Spleen (tissue), 11 donors: ENCODE measurements around the gene TMEM63C. TPM values are rescaled to one million over a fixed set of nuclear protein-coding genes. Genes with fewer than 3 reads are reported as not detected.

Source experiments
- DNase-seq: peaks from one replicate; pipeline ENCODE4 v3.0.0-alpha.2; 2020
- H3K27ac ChIP-seq, 8 donors: fragments of 200-600 bp; sonication (generic) in 7 of 8; 1 replicate in 4 of 8; 2 replicates in 4 of 8; pipeline versions ENCODE4 v1.5.0 to v1.8.0; 2016 to 2021; ENCODE audit warnings: inconsistent platforms in 4 of 8, mild to moderate bottlenecking in 4 of 8, moderate library complexity in 1 of 8
- H3K27me3 ChIP-seq, 7 donors: fragments of 200-600 bp; sonication (generic) in 6 of 7; replicated peaks in 1 of 7; 1 replicate in 4 of 7; 2 replicates in 3 of 7; pipeline versions ENCODE4 v1.5.0 to v1.8.0; 2016 to 2021; ENCODE audit warnings: inconsistent platforms in 3 of 7, mild to moderate bottlenecking in 1 of 7
- H3K36me3 ChIP-seq, 6 donors: fragments of 200-600 bp; sonication (generic) in 5 of 6; 1 replicate in 4 of 6; 2 replicates in 2 of 6; pipeline versions ENCODE4 v1.5.0 to v1.8.0; 2016 to 2021; ENCODE audit warnings: inconsistent platforms in 2 of 6
- H3K4me1 ChIP-seq, 6 donors: fragments of 200-600 bp; sonication (generic) in 5 of 6; 1 replicate in 3 of 6; 2 replicates in 3 of 6; pipeline versions ENCODE4 v1.5.0 to v1.8.0; 2016 to 2021; ENCODE audit warnings: inconsistent platforms in 3 of 6
- H3K4me3 ChIP-seq, 8 donors: fragments of 200-600 bp; sonication (generic) in 7 of 8; 1 replicate in 4 of 8; 2 replicates in 4 of 8; pipeline versions ENCODE4 v1.5.0 to v1.8.0; 2016 to 2021; ENCODE audit warnings: inconsistent platforms in 4 of 8, mild to moderate bottlenecking in 4 of 8, moderate library complexity in 2 of 8
- H3K9me3 ChIP-seq, 8 donors: fragments of 200-600 bp; sonication (generic) in 7 of 8; 1 replicate in 4 of 8; 2 replicates in 4 of 8; pipeline versions ENCODE4 v1.5.0 to v1.8.0; 2016 to 2021; ENCODE audit warnings: inconsistent platforms in 4 of 8
- POLR2A ChIP-seq, 3 donors: fragments of 450-650 bp; IDR thresholded peaks; one replicate each; pipeline ENCODE4 v1.5.1; 2017; ENCODE audit warnings: antibody characterized with exemption in 3 of 3, mild to moderate bottlenecking in 1 of 3
- POLR2AphosphoS5 ChIP-seq, 3 donors: sonication (generic); formaldehyde crosslinking; IDR thresholded peaks; one replicate each; pipeline ENCODE4 v1.5.1; 2017; ENCODE audit warnings: antibody characterized with exemption in 3 of 3
- WGBS, 5 donors: extraction: QIAGEN DNeasy Blood & Tissue Kit in 3 of 5; methylation state at CpG; one replicate each; pipeline versions ENCODE4 v1.1.5 to v1.1.7; 2013 to 2018; 5-methylcytosine and 5-hydroxymethylcytosine counted together
- intact Hi-C: fragments of 100-400 bp; cut with DNase I; formaldehyde crosslinking; loops from one replicate; pipeline ENCODE4 v1.15.0; 2023; ENCODE audit warnings: low total_unique reads
- polyA plus RNA-seq, 3 donors: library from polyadenylated mRNA; stranded (reverse); fragments of 200-250 nt; gene quantifications; one replicate each; pipeline ENCODE4 v1.2.1, GENCODE V29; 2013
- total RNA-seq, 7 donors: library from RNA; depleted of rRNA in 3 of 7; stranded (reverse); fragments of >200 nt in 3 of 7; fragmentation: NEBNext Ultra II Directional in 4 of 7; extraction: Animal tissue kit (Norgen Biotek cat#: 25700) in 4 of 7; gene quantifications; one replicate each; pipeline versions ENCODE4 v1.1.0 to v1.2.1, GENCODE V29; 2016 to 2021
- TF ChIP-seq, protein P1 (sequence below), 11 experiments: fragments of 200-600 bp in 7 of 11; fragments of 450-650 bp in 4 of 11; sonication (generic) in 4 of 11; IDR thresholded peaks in 8 of 11; conservative IDR thresholded peaks in 3 of 11; 1 replicate in 7 of 11; 2 replicates in 4 of 11; pipeline versions ENCODE4 v1.4.0 to v1.8.0; 2016 to 2021; ENCODE audit warnings: antibody characterized with exemption in 11 of 11, inconsistent platforms in 4 of 11, mild to moderate bottlenecking in 1 of 11
- donor health status: healthy with polysubstance abuse.
- donor health status: DM: no; HTN: no; CAD: no; lungs with moderate emphysema.
- donor health status: DM: no; HTN: no; CAD: no.
- donor health status: Bipolar disorder and iron deficiency.
- donor health status: healthy.
- donor health status: DM: no; HTN: no; CAD: no.
- donor health status: DM: yes; HTN: yes; CAD: no.

TMEM63C gene
- total and polyA plus RNA-seq, 10 donors = 0.20 to 13.4 (median 7.1) TPM

DNA sequence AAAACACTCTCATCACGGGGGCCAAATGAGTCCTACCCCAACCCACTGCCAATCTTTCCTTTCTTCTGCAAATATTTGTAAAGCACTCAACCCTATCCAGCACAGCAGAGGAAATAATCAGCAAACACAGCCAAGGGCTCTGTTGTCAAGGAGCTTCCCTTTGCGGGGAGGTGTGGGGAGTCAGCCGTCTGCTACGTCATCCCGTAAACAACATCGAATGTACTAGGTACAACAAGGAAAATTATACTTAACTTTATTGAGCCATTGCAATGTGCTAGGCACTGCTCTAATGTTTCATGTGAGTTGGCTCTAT, 22.8 kb downstream of the TMEM63C start:
- TF ChIP-seq, protein P1, sequence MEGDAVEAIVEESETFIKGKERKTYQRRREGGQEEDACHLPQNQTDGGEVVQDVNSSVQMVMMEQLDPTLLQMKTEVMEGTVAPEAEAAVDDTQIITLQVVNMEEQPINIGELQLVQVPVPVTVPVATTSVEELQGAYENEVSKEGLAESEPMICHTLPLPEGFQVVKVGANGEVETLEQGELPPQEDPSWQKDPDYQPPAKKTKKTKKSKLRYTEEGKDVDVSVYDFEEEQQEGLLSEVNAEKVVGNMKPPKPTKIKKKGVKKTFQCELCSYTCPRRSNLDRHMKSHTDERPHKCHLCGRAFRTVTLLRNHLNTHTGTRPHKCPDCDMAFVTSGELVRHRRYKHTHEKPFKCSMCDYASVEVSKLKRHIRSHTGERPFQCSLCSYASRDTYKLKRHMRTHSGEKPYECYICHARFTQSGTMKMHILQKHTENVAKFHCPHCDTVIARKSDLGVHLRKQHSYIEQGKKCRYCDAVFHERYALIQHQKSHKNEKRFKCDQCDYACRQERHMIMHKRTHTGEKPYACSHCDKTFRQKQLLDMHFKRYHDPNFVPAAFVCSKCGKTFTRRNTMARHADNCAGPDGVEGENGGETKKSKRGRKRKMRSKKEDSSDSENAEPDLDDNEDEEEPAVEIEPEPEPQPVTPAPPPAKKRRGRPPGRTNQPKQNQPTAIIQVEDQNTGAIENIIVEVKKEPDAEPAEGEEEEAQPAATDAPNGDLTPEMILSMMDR (IDR thresholded peaks at IDR 0.05 in 8 of 11, conservative IDR thresholded peaks at IDR 0.05 in 3 of 11) = no peak
- no peak for TF ChIP-seq POLR2A (IDR thresholded peaks at IDR 0.05)
- no peak for TF ChIP-seq POLR2AphosphoS5 (IDR thresholded peaks at IDR 0.05)
- intact Hi-C loops = no loop called here
- H3K4me3 ChIP-seq = no peak overlapping the region
- no peaks in the 10 kb centered on the region for H3K9me3 ChIP-seq
- no peak for DNase-seq
- 67 to 79% (median 70%) methylated on average over 6 of the region's 6 CpGs for WGBS, 5 donors
- no peaks in the 10 kb centered on the region for H3K4me1 ChIP-seq
- no peak overlapping the region for H3K27ac ChIP-seq
- H3K27me3 ChIP-seq = peaks cover 0 to 40% (median 0%) of the 10 kb centered on the region in 7 donors
- no peaks in the 10 kb centered on the region for H3K36me3 ChIP-seq

DNA sequence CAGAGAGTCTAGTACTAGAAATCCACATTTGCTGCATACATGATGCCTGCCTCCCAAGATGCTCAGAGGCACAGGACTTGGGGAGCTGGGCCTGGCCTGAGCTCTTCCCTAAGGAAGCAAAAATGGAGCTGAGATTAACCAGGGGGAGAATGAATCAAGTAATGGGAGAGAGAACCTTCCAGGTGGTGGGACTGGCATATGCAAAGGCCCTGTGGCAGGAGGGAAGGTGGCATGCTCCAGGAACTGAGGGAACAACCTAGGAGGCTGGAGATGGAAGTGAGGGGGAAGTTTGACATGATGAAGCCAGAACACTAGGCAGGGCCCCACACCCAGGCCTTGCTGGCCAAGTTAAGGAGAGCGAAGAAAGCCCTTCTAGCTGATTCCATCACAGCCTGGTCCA, 23.3 kb downstream of the TMEM63C start:
- no peaks in the 10 kb centered on the region for H3K9me3 ChIP-seq
- TF ChIP-seq POLR2AphosphoS5 (IDR thresholded peaks at IDR 0.05) (no peak), POLR2A (IDR thresholded peaks at IDR 0.05) (no peak)
- TF ChIP-seq, protein P1 (IDR thresholded peaks at IDR 0.05 in 8 of 11, conservative IDR thresholded peaks at IDR 0.05 in 3 of 11) = no peak
- intact Hi-C loops = no loop called here
- peaks cover 0 to 40% (median 0%) of the 10 kb centered on the region in 7 donors for H3K27me3 ChIP-seq
- DNase-seq = no peak
- H3K4me1 ChIP-seq = no peaks in the 10 kb centered on the region
- H3K4me3 ChIP-seq = no peak overlapping the region
- no peak overlapping the region for H3K27ac ChIP-seq
- no peaks in the 10 kb centered on the region for H3K36me3 ChIP-seq
- 75 to 100% (median 88%) methylated on average over 1 of the region's 1 CpG for WGBS, 5 donors

DNA sequence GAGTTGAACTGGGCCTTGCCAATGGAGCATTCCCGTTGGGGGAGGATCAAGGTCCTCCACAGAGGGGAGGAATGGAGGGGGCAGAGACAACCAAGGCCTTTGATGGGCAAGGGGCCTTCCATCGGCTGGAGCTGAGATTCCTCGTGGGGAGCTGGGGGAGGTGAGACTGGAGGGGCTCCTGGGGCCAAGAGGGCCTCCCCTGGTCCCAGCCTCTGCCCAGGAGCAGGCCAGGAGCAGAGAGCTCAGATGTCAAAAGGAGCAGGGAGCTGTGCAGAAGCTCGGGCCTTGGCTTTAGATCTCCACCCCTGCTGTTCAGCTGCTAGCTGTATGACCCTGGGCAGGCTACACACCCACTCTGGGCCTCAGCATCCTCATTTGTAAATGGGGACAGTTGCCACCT, 24.0 kb downstream of the TMEM63C start:
- WGBS, 5 donors = 58 to 67% (median 64%) methylated on average over 4 of the region's 4 CpGs
- no peak overlapping the region for H3K4me3 ChIP-seq
- no peaks in the 10 kb centered on the region for H3K4me1 ChIP-seq
- H3K27me3 ChIP-seq = peaks cover 0 to 35% (median 0%) of the 10 kb centered on the region in 7 donors
- DNase-seq = no peak
- H3K27ac ChIP-seq = no peak overlapping the region
- intact Hi-C loops = no loop called here
- no peaks in the 10 kb centered on the region for H3K36me3 ChIP-seq
- no peaks in the 10 kb centered on the region for H3K9me3 ChIP-seq
- TF ChIP-seq POLR2AphosphoS5 (IDR thresholded peaks at IDR 0.05) (no peak), POLR2A (IDR thresholded peaks at IDR 0.05) (no peak)
- TF ChIP-seq, protein P1 (IDR thresholded peaks at IDR 0.05 in 8 of 11, conservative IDR thresholded peaks at IDR 0.05 in 3 of 11) = no peak

DNA sequence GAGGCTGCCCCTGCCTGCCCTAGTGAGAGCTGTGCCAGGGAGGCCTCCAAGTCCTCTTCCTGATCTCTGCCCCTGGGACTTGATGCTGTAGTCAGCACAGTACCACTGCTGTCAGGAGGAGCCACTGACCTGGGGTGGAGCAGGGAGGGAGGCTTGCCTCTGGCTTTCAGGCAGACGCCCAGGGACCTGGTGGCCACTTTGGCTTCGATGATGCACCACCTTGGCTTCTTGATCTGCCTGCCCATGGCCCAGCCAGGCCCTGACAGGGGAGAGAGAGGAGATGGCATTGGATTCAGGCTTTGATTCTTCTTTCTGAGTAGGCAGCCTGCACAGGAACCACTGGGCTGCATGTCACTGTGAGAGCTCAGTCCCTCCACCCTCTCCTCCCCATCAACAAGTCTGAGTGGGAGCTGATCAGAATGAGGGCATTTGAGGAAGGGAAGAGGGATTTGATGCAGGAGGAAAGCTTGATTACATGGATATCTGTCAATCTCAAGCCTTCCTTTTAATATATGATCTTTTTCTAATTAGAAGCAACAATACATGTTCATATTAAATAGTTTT, 24.7 kb downstream of the TMEM63C start:
- TF ChIP-seq, protein P1 (IDR thresholded peaks at IDR 0.05 in 8 of 11, conservative IDR thresholded peaks at IDR 0.05 in 3 of 11) = no peak
- TF ChIP-seq POLR2A (IDR thresholded peaks at IDR 0.05) (no peak), POLR2AphosphoS5 (IDR thresholded peaks at IDR 0.05) (no peak)
- no peaks in the 10 kb centered on the region for H3K9me3 ChIP-seq
- H3K27me3 ChIP-seq = peaks cover 0 to 27% (median 0%) of the 10 kb centered on the region in 7 donors
- H3K4me1 ChIP-seq = no peaks in the 10 kb centered on the region
- 40 to 89% (median 71%) methylated on average over 1 to 2 of the region's 2 CpGs for WGBS, 5 donors
- no peak overlapping the region for H3K27ac ChIP-seq
- no peaks in the 10 kb centered on the region for H3K36me3 ChIP-seq
- H3K4me3 ChIP-seq = no peak overlapping the region
- no peak for DNase-seq
- intact Hi-C loops = no loop called here
